GM15510 (cell line): ENCODE results near the gene UBA1.

ENCODE experiments used
- POLR2A ChIP-seq: IDR thresholded peaks from 3 replicates; pipeline ENCODE4 v1.6.1; 2011; ENCODE audit warnings: borderline replicate concordance; ENCODE audit not compliant: insufficient read length; ENCODE audit errors: extremely low read depth

Gene UBA1

DNA sequence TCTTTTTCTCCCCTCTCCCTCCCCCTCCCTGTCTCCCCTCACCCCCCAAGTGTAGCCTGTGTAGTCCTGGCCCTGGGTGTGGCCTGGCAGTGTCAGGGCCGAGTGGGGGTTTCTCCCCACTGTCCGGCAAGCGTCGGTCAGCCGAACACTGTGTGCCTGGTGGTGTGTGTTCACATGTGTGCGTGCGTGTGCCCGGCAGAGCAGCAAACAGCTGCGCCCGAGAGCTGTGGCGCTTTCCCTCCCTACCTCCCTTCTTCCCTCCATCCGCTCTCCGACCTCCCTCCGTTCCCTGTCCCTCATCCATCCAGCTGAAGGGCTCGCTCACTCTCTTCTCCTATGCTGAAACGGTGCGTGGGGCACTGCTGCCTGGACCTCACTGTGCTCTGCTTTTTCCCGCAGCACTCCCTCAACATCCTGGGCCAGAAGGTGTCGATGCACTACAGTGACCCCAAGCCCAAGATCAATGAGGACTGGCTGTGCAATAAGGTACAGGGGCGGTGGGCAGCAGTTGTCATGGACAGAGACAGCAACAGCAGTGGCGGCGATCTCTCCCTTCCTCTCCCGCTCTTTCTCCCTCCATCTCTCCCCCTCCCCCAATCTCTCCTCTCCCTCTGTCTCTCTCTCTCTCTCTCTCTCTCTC lies 17.4 kb upstream of the UBA1 start:
- no peak for TF ChIP-seq POLR2A

DNA sequence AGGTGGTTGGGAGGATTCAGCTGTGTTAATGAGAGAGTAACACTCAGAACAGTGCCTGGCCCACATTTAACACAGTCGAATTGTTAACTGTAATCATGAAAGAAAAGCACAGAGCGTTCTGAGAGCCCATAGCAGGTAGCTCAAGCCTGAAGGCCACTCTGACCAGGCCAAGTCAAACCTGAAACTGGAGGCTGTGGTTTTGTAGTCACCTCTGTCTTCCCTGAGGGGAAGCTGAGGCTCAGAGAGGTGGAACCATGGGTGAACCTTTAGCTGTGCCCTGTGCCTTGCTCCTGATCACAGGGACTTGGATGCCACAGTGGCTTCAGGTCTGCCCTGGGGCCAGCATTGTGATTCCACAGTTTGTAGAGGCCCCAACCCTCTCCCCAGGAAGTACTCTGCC lies 16.6 kb upstream of the UBA1 start:
- TF ChIP-seq POLR2A: no peak

- TF ChIP-seq POLR2A: no peak
Measured at GRCh38 chrX:47178337-47178736, 15.3 kb upstream of the UBA1 start.

DNA sequence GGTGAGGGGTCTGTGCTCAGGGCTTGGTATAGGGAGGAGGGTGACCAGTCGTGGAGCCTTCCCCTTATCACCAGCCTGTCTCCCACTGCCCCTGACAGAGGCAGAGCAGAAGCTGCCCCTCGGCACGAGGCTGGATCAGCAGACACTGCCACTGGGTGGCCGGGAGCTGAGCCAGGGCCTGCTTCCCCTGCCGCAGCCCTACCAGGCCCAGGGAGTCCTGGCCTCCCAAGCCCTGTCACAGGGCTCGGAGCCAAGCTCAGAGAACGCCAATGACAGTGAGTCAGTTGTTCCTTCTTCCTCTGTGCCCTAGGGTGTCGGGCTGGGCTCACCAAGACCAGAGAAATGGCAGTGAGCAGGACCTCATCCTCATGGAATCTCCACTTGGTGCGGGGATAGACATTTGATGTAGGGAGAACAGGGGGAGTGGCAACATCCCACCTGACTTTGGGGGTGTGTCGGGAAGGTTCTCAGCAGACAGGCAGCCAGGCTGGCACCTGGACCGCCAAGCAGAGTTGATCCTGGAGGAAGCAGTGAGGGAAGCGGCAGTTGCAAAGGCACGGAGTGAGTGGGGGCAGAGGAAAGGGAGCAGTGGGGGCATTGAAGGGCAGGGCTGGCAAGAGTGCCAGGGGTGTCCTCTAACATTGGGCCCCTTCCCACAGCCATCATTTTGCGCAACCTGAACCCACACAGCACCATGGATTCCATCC lies 14.3 kb upstream of the UBA1 start:
- TF ChIP-seq POLR2A: no peak

- TF ChIP-seq POLR2A: no peak
Measured at GRCh38 chrX:47179928-47180255, 13.7 kb upstream of the UBA1 start.

DNA sequence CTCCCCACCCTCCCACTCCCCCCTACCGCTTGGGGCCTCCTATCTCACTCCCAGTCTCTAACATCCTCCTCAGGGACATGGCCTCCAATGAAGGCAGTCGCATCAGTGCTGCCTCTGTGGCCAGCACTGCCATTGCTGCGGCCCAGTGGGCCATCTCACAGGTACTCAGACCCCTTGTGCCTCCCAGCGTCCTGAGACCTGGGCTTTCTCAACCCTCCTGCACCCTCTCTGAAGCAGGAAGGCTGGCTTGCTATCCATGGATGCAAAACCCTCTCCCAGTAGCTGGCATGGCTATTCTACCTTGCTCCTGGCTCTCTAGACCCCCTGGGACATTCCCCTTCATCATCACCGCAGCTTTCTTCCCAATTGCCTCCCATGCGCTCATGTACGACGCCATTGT lies 13.3 kb upstream of the UBA1 start:
- TF ChIP-seq POLR2A: no peak

DNA sequence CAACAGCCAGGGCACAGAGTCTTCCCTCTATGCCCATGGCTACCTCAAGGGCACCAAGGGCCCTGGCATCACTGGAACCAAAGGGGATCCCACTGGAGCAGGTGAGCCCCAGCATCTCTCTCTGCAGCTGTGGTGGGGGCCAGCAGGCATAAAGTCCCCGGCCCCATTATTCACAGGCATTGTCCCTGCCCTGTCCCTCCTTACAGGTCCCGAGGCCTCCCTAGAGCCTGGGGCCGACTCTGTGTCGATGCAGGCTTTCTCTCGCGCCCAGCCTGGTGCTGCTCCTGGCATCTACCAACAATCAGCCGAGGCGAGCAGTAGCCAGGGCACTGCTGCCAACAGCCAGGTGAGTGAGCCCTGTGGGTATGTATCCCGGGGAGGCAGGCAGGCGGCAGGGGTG lies 12.3 kb upstream of the UBA1 start:
- no peak for TF ChIP-seq POLR2A

DNA sequence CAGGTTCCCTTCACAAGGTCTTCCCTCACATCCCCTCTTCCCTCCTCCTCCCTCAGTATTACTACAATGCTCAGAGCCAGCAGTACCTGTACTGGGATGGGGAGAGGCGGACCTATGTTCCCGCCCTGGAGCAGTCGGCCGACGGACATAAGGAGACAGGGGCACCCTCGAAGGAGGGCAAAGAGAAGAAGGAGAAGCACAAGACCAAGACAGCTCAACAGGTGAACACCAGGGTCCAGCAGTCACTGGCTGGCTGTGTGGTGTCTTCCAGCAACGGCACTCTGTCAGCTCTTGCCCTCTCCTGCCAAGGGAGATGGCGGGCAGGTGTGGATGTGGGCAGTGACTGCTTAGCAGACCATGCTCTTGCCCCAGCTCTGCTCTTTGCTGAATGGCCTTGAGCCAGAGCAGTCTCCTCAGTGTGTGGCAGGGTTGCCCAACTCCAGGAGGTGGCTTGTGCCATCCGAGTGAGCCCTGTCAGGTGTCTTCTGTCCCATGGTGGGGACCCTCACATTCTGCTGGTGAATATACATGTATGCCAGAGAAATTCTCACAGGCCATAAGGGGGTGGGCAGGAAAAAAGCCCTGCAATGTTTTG lies 11.4 kb upstream of the UBA1 start:
- no peak for TF ChIP-seq POLR2A

GRCh38 chrX:47184486-47184885 lies 9.1 kb upstream of the UBA1 start:
- no peak for TF ChIP-seq POLR2A

- TF ChIP-seq POLR2A: no peak
Measured at GRCh38 chrX:47185241-47185640, 8.4 kb upstream of the UBA1 start.

DNA sequence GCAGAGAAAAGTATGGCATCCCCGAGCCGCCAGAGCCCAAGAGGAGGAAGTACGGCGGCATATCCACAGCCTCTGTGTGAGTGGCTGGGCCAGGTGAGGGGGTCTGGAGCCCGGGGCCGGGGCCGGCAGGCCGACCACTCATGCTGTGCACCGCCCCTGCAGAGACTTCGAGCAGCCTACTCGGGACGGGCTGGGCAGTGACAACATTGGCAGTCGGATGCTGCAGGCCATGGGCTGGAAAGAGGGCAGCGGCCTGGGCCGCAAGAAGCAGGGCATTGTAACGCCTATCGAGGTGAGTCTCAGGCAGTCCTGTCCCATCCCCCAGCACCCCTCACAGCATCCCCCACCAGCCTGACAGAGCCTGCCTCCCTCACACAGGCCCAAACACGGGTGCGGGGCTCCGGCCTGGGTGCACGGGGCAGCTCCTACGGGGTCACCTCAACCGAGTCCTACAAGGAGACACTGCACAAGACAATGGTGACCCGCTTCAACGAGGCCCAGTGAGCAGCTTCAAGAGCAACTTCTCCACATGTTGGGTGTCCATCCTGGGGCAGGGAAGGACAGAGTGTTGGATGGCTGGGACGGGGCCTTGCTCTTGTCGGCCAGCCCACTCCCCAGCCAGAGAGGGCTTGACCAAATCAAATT lies 7.4 kb upstream of the UBA1 start:
- TF ChIP-seq POLR2A: no peak

DNA sequence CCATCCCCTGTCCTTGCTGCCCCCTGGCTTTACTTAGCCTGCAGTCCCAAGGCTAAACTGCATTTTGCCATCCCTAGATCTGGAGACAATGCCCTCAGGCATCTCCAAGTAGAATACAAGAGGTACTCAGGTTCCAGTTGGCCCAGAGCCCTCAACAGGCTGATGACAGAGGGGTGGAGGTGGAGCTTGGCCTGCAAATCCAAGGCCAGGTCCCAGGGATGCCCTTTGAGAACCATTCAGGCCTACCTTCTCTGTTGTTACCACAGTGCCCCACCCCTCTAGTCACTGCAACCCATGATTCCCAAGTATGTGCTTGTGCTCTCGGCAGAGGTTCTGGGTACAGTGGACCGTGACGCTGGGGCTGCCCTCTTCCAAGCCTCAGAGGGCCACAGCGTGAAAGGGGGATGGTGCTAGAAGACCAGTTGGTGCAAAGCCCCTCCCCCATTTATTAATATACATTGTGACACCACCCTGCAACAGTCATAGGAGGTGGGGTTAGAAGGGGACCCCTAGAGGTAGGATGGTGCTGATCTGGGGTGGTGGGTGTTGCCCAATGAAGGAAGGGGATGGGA lies 6.4 kb upstream of the UBA1 start:
- no peak for TF ChIP-seq POLR2A

GRCh38 chrX:47189906-47190305 lies 3.7 kb upstream of the UBA1 start:
- TF ChIP-seq POLR2A: no peak

DNA sequence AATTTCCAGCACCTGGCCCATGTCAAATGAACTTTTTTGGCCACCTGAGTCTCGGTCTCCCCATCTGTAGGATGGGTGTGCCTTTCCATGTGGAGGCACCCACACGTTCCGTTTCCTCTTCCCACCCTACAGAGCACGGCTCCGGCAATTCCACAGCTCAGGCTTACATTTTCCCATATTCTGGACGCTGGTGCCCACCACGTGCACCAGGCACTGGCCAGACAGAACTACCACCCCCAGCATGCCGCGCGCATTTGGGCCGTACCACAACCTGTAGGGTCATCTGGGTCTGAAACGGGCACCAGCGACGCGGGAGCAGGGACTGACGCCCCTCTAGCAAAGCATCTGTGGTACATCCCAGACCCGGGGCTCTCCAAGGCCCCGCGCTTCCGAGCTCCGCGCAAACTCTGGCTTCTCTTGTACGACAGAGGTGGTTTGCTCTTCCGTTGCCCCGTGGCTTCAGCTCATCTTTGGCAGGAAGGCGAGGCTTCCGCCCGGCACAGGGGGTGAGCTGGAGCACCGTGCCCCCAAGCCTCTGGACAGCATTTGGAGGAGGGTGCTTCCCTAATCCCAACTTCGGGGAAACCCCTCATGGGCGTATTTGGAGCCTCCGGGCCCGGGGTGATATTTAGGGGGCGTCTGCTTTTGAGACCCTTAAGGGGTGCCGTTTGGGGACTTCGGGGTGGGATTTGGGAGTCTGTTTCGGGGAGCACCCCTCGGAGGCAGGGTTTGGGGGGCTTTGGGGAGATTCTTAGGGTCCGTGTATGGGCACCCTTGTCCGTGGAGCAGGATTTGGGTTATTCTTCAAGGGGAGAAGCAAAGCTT lies 3.0 kb upstream of the UBA1 start:
- peak; percentile 78 for TF ChIP-seq POLR2A
